AG04450 (cell line): Measurements from ENCODE around the gene RIT1. TPM values are rescaled to one million over a fixed set of nuclear protein-coding genes. Genes with fewer than 3 reads are reported as not detected.

ENCODE experiments used
- CTCF ChIA-PET: fragments of 300-600, 350-600 bp; formaldehyde crosslinking; extraction: SDS; loops from one replicate; lab custom pipeline; 2022; ENCODE audit warnings: antibody characterized with exemption, inconsistent platforms; lab: Charles Lee
- POLR2A ChIA-PET: fragments of 350-600 bp; formaldehyde crosslinking; extraction: SDS; loops from one replicate; lab custom pipeline; 2021; ENCODE audit warnings: antibody characterized with exemption, inconsistent platforms; lab: Yijun Ruan, JAX
- DNase-seq: peaks from one replicate; pipeline ENCODE4 v3.0.0-alpha.2; 2011; ENCODE audit warnings: low read depth, low spot score
- H3K27ac ChIP-seq: one replicate; pipeline ENCODE4 v1.5.1; 2012; ENCODE audit warnings: low read depth, low read length, control low read depth
- H3K27me3 ChIP-seq: one replicate; pipeline ENCODE4 v1.6.0; 2012; ENCODE audit warnings: low read length; ENCODE audit not compliant: control insufficient read depth, insufficient read depth
- H3K4me3 ChIP-seq: 2 replicates; pipeline ENCODE4 v1.5.1; 2011; ENCODE audit warnings: mild to moderate bottlenecking, low read depth, low read length, control low read depth
- H3K9me3 ChIP-seq: 2 replicates; pipeline ENCODE4 v1.5.1; 2012; ENCODE audit warnings: low read length; ENCODE audit not compliant: control insufficient read depth, insufficient read depth
- polyA plus RNA-seq: library from polyadenylated mRNA; depleted of rRNA; stranded (reverse); fragments of >200 nt; gene quantifications from 2 replicates; pipeline ENCODE4 v1.2.3, GENCODE V29; 2011
- TF ChIP-seq, protein P1 (sequence below): IDR thresholded peaks from 2 replicates; pipeline ENCODE4 v1.5.1; 2011; ENCODE audit warnings: low read depth, low read length, control low read depth, inconsistent platforms

RIT1 gene
- polyA plus RNA-seq, 1 experiment, result 65.2 TPM

DNA sequence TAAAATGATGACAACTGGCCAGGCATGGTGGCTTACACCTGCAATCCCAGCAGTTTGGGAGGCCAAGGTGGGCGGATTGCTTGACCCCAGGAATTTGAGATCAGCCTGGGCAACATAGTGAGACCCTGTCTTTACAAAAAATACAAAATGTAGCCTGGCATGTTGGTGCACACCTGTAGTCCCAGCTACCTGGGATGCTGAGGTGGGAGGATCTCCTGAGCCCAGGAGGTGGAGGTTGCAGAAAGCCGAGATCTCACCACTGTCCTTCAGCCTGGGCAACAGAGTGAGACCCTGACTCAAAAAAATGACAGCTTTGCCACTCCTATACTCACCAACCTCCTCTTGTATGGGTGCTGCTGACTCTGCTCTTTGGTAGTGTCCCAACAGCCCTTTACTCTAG lies 33.2 kb downstream of the RIT1 start:
- no peaks in the 10 kb centered on the region for H3K27me3 ChIP-seq
- ChIA-PET CTCF (no interaction called here), POLR2A (interaction anchor here (0.6 to 1.1 kb wide), 2 partner anchors 16 to 18 kb away, joined by 3 to 5 read pairs; partner anchors contain the start of gene SYT11)
- TF ChIP-seq, protein P1, sequence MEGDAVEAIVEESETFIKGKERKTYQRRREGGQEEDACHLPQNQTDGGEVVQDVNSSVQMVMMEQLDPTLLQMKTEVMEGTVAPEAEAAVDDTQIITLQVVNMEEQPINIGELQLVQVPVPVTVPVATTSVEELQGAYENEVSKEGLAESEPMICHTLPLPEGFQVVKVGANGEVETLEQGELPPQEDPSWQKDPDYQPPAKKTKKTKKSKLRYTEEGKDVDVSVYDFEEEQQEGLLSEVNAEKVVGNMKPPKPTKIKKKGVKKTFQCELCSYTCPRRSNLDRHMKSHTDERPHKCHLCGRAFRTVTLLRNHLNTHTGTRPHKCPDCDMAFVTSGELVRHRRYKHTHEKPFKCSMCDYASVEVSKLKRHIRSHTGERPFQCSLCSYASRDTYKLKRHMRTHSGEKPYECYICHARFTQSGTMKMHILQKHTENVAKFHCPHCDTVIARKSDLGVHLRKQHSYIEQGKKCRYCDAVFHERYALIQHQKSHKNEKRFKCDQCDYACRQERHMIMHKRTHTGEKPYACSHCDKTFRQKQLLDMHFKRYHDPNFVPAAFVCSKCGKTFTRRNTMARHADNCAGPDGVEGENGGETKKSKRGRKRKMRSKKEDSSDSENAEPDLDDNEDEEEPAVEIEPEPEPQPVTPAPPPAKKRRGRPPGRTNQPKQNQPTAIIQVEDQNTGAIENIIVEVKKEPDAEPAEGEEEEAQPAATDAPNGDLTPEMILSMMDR, result no peak
- H3K9me3 ChIP-seq, result no peaks in the 10 kb centered on the region
- H3K4me3 ChIP-seq, result no peak overlapping the region
- no peak overlapping the region for H3K27ac ChIP-seq
- DNase-seq, result no peak

DNA sequence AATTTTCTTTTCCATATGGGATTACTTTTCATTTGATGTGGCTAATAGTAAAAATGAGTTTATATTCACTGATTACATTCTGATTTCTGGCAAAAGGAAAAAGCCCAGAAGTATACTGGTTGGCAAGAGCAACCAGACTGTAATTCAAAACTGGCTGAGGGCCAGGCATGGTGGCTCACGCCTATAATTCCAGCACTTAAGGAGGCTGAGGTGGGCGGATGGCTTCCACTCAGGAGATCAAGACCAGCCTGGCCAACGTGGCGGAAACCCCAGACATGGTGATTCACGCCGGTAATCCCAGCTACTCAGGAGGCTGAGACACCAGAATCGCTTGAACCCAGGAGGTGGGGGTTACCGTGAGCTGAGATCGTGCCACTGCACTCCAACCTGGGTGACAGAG lies 37.3 kb downstream of the RIT1 start:
- TF ChIP-seq, protein P1, result no peak
- Histone ChIP-seq H3K27me3 (no peaks in the 10 kb centered on the region), H3K4me3 (no peak overlapping the region), H3K27ac (no peak overlapping the region), H3K9me3 (no peaks in the 10 kb centered on the region)
- DNase-seq, result no peak
- CTCF ChIA-PET, result no interaction called here
- POLR2A ChIA-PET, result no interaction called here

DNA sequence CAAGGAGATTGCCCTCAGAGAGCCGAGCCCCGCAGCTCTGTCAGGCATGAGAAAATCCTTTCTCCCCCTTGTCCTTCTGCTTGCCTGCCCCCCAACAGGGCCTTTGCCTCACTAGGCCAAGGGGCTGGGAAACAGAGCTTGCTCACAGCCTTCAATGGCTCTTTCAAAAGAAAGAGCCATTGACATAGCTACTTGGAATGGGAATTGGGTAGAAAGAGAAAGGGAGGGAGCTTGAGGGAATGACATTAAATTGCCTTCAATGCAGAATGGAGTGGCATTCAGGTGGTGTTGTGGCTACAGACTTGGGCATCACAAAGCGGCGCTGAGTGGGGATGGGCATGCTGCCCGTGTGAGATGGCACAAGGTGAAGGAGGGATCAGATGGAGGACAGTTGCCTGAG lies 38.6 kb downstream of the RIT1 start:
- H3K27me3 ChIP-seq, result no peaks in the 10 kb centered on the region
- POLR2A ChIA-PET, result interaction anchor here (0.5 kb wide), 1 partner anchor 239 kb away, joined by 3 read pairs; no protein-coding TSS in a partner anchor
- H3K4me3 ChIP-seq, result no peak overlapping the region
- DNase-seq, result no peak
- no peaks in the 10 kb centered on the region for H3K9me3 ChIP-seq
- H3K27ac ChIP-seq, result no peak overlapping the region
- CTCF ChIA-PET, result no interaction called here
- TF ChIP-seq, protein P1, result no peak

DNA sequence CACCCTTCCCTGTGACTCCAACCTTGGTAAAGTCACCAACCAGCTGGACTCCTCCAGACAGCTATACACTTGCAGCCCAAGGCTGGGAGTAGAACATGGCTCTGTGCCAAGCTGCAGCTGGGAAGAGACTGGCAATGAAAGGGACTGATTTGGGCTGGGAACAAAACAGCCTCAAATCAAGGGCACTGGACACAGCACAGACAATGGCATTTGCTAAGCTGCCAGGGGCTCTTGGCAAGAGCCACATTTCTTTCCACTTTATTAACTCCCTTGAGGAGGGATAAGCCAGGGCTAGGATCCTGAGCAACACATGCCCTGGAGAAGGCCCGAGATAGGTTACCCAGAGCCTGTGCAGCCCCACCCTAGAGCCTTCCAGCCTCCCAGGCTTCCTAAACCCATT lies 39.8 kb downstream of the RIT1 start:
- ChIA-PET POLR2A (no interaction called here), CTCF (interaction anchor here (0.8 kb wide), 1 partner anchor 118 kb away, joined by 3 read pairs; no protein-coding TSS in a partner anchor)
- no peak for DNase-seq
- Histone ChIP-seq H3K9me3 (no peaks in the 10 kb centered on the region), H3K27me3 (no peaks in the 10 kb centered on the region), H3K4me3 (no peak overlapping the region), H3K27ac (no peak overlapping the region)
- TF ChIP-seq, protein P1, result no peak

DNA sequence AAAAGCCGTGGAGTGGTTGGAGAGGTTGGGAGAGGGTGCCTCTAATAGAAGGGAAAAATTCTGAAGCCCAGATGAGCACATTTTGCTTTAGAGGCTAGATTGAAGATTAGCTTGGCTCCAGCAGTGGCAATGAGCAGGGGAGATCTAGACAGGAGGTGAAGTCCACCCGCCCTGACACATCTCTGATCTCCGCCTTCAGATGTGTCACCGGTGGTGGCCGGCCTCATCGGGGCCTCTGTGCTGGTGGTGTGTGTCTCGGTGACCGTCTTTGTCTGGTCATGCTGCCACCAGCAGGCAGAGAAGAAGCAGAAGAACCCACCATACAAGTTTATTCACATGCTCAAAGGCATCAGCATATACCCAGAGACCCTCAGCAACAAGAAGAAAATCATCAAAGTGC lies 43.4 kb downstream of the RIT1 start:
- H3K27me3 ChIP-seq, result no peaks in the 10 kb centered on the region
- no peak for DNase-seq
- no peak overlapping the region for H3K27ac ChIP-seq
- no peak overlapping the region for H3K4me3 ChIP-seq
- ChIA-PET POLR2A (no interaction called here), CTCF (no interaction called here)
- no peaks in the 10 kb centered on the region for H3K9me3 ChIP-seq
- TF ChIP-seq, protein P1, result no peak
